Measurements from ENCODE around the gene ADCY5. TPM values are rescaled to one million over a fixed set of nuclear protein-coding genes. Genes with fewer than 3 reads are reported as not detected.

ADCY5 gene
- total RNA-seq, 1 donor from 2014 or later = 6.8 TPM

GRCh38 chr3:123323781-123324180 is 125.1 kb downstream of the ADCY5 start:
- no peaks in the 10 kb centered on the region for H3K36me3 Mint-ChIP-seq
- no peak overlapping the region for H3K27ac Mint-ChIP-seq
- H3K27me3 Mint-ChIP-seq (ENCODE audit: low read depth) = peaks cover 36% of the 10 kb centered on the region
- H3K9me3 Mint-ChIP-seq = no peaks in the 10 kb centered on the region
- no peak for TF ChIP-seq CTCF (IDR thresholded peaks at IDR 0.05; ENCODE audit: unreplicated experiment)
- no peak overlapping the region for H3K4me3 Mint-ChIP-seq
- no peaks in the 10 kb centered on the region for H3K4me1 Mint-ChIP-seq
- DNase-seq (ENCODE audit: low spot score in 2 of 2, unreplicated experiment in 2 of 2) = no peak

- no peaks in the 10 kb centered on the region for H3K9me3 Mint-ChIP-seq
- H3K27ac Mint-ChIP-seq = no peak overlapping the region
- H3K36me3 Mint-ChIP-seq = no peaks in the 10 kb centered on the region
- no peak for TF ChIP-seq CTCF (IDR thresholded peaks at IDR 0.05; ENCODE audit: unreplicated experiment)
- H3K4me1 Mint-ChIP-seq = no peaks in the 10 kb centered on the region
- no peak for DNase-seq (ENCODE audit: low spot score in 2 of 2, unreplicated experiment in 2 of 2)
- H3K27me3 Mint-ChIP-seq (ENCODE audit: low read depth) = peaks cover 28% of the 10 kb centered on the region
- no peak overlapping the region for H3K4me3 Mint-ChIP-seq
These were observed 126.0 kb downstream of the ADCY5 start for GRCh38 chr3:123322866-123323265.

- Mint-ChIP-seq H3K27ac (no peak overlapping the region), H3K36me3 (no peaks in the 10 kb centered on the region), H3K4me3 (no peak overlapping the region), H3K4me1 (no peaks in the 10 kb centered on the region), H3K27me3 (ENCODE audit: low read depth) (peaks cover 22% of the 10 kb centered on the region), H3K9me3 (no peaks in the 10 kb centered on the region)
- DNase-seq (ENCODE audit: low spot score in 2 of 2, unreplicated experiment in 2 of 2) = no peak
- TF ChIP-seq CTCF (IDR thresholded peaks at IDR 0.05; ENCODE audit: unreplicated experiment) = no peak
These were observed 127.1 kb downstream of the ADCY5 start for GRCh38 chr3:123321806-123322205.

GRCh38 chr3:123320221-123320620 is 128.7 kb downstream of the ADCY5 start:
- H3K4me3 Mint-ChIP-seq = no peak overlapping the region
- no peaks in the 10 kb centered on the region for H3K4me1 Mint-ChIP-seq
- no peak overlapping the region for H3K27ac Mint-ChIP-seq
- TF ChIP-seq CTCF (IDR thresholded peaks at IDR 0.05; ENCODE audit: unreplicated experiment) = no peak
- no peaks in the 10 kb centered on the region for H3K9me3 Mint-ChIP-seq
- H3K27me3 Mint-ChIP-seq (ENCODE audit: low read depth) = peaks cover 27% of the 10 kb centered on the region
- DNase-seq (ENCODE audit: low spot score in 2 of 2, unreplicated experiment in 2 of 2) = no peak
- H3K36me3 Mint-ChIP-seq = no peaks in the 10 kb centered on the region

- Mint-ChIP-seq H3K27ac (no peak overlapping the region), H3K27me3 (ENCODE audit: low read depth) (peaks cover 32% of the 10 kb centered on the region), H3K4me3 (no peak overlapping the region), H3K36me3 (no peaks in the 10 kb centered on the region), H3K4me1 (peaks cover 1% of the 10 kb centered on the region), H3K9me3 (no peaks in the 10 kb centered on the region)
- no peak for DNase-seq (ENCODE audit: low spot score in 2 of 2, unreplicated experiment in 2 of 2)
- no peak for TF ChIP-seq CTCF (IDR thresholded peaks at IDR 0.05; ENCODE audit: unreplicated experiment)
These were observed 129.1 kb downstream of the ADCY5 start for GRCh38 chr3:123319760-123320159.

GRCh38 chr3:123318374-123318773 is 130.5 kb downstream of the ADCY5 start:
- H3K27me3 Mint-ChIP-seq (ENCODE audit: low read depth) = peaks cover 38% of the 10 kb centered on the region

More at GRCh38 chr3:123318374-123318773, 130.5 kb downstream of the ADCY5 start:
- no peaks in the 10 kb centered on the region for H3K36me3 Mint-ChIP-seq
- DNase-seq (ENCODE audit: low spot score in 2 of 2, unreplicated experiment in 2 of 2) = no peak
- no peaks in the 10 kb centered on the region for H3K9me3 Mint-ChIP-seq
- TF ChIP-seq CTCF (IDR thresholded peaks at IDR 0.05; ENCODE audit: unreplicated experiment) = no peak
- H3K27ac Mint-ChIP-seq = no peak overlapping the region
- H3K4me1 Mint-ChIP-seq = peaks cover 2% of the 10 kb centered on the region
- H3K4me3 Mint-ChIP-seq = no peak overlapping the region
